Neural progenitor cell (in vitro differentiated cells): ENCODE results near the gene C2orf69. TPM values are rescaled to one million over a fixed set of nuclear protein-coding genes. Genes with fewer than 3 reads are reported as not detected.

ENCODE experiments used
- DNase-seq: peaks from one replicate; pipeline ENCODE4 v3.0.0-alpha.2; 2016; ENCODE audit warnings: low spot score
- H2AFZ ChIP-seq: fragments of 200-600 bp; sonication (generic); replicated peaks from 2 replicates; pipeline ENCODE4 v1.6.1; 2016; ENCODE audit warnings: antibody characterized with exemption
- H3F3A ChIP-seq: fragments of 200-600 bp; sonication (generic); 2 replicates; pipeline ENCODE4 v1.6.1; 2016; ENCODE audit warnings: antibody characterized with exemption, low read depth
- H3K27ac ChIP-seq: fragments of 200-600 bp; sonication (generic); 2 replicates; pipeline ENCODE4 v1.5.1; 2016; ENCODE audit warnings: mild to moderate bottlenecking
- H3K27me3 ChIP-seq: fragments of 200-600 bp; sonication (generic); 2 replicates; pipeline ENCODE4 v1.6.1; 2016; ENCODE audit warnings: mild to moderate bottlenecking, moderate library complexity
- H3K36me3 ChIP-seq: fragments of 200-600 bp; sonication (generic); 2 replicates; pipeline ENCODE4 v1.5.1; 2016
- H3K4me1 ChIP-seq: fragments of 200-600 bp; sonication (generic); 2 replicates; pipeline ENCODE4 v1.6.1; 2016; ENCODE audit warnings: mixed run types
- H3K4me2 ChIP-seq: fragments of 200-600 bp; sonication (generic); 2 replicates; pipeline ENCODE4 v1.6.1; 2016
- H3K4me3 ChIP-seq: fragments of 200-600 bp; sonication (generic); 2 replicates; pipeline ENCODE4 v1.5.1; 2016
- H3K79me2 ChIP-seq: fragments of 200-600 bp; sonication (generic); 2 replicates; pipeline ENCODE4 v1.6.1; 2016; ENCODE audit warnings: low read depth
- H3K9ac ChIP-seq: fragments of 200-600 bp; sonication (generic); 2 replicates; pipeline ENCODE4 v1.6.1; 2016
- H3K9me3 ChIP-seq: fragments of 200-600 bp; sonication (generic); 2 replicates; pipeline ENCODE4 v1.5.1; 2016; ENCODE audit warnings: low read depth
- H4K20me1 ChIP-seq: fragments of 200-600 bp; sonication (generic); 2 replicates; pipeline ENCODE4 v1.6.1; 2016; ENCODE audit warnings: low read depth
- H3K27ac Mint-ChIP-seq: 3 replicates; pipeline ENCODE4 v1.8.0; 2021; ENCODE audit warnings: mixed read lengths
- H3K27me3 Mint-ChIP-seq: 2 replicates; pipeline ENCODE4 v1.8.0; 2022; ENCODE audit warnings: low read depth, mild to moderate bottlenecking, inconsistent platforms, moderate library complexity, mixed read lengths; ENCODE audit not compliant: insufficient read depth
- H3K36me3 Mint-ChIP-seq: 3 replicates; pipeline ENCODE4 v1.8.0; 2021; ENCODE audit warnings: mixed read lengths
- H3K4me1 Mint-ChIP-seq: 3 replicates; pipeline ENCODE4 v1.8.0; 2021; ENCODE audit warnings: mixed read lengths
- H3K4me3 Mint-ChIP-seq: 3 replicates; pipeline ENCODE4 v1.8.0; 2021; ENCODE audit warnings: mild to moderate bottlenecking, moderate library complexity, mixed read lengths
- H3K9me3 Mint-ChIP-seq: 3 replicates; pipeline ENCODE4 v1.8.0; 2020; ENCODE audit warnings: mixed read lengths
- EZH2 ChIP-seq: fragments of 200-600 bp; sonication (generic); IDR thresholded peaks from 2 replicates; pipeline ENCODE4 v1.6.1; 2017; ENCODE audit warnings: antibody characterized with exemption, mild to moderate bottlenecking, moderate library complexity
- EZH2phosphoT487 ChIP-seq: fragments of 200-600 bp; sonication (generic); IDR thresholded peaks from 2 replicates; pipeline ENCODE4 v1.6.1; 2017; ENCODE audit warnings: antibody characterized with exemption
- total RNA-seq: library from RNA; depleted of rRNA; stranded (reverse); fragments of >200 nt; gene quantifications from 2 replicates; pipeline ENCODE4 v1.2.3, GENCODE V29; 2015; ENCODE audit warnings: low replicate concordance
- TF ChIP-seq, protein P1 (sequence below): fragments of 200-600 bp; sonication (generic); IDR thresholded peaks from 2 replicates; pipeline ENCODE4 v1.5.1; 2017; ENCODE audit warnings: antibody characterized with exemption, mild to moderate bottlenecking

C2orf69 gene
- total RNA-seq, 1 donor from 2014 or later: 43.8 TPM

DNA sequence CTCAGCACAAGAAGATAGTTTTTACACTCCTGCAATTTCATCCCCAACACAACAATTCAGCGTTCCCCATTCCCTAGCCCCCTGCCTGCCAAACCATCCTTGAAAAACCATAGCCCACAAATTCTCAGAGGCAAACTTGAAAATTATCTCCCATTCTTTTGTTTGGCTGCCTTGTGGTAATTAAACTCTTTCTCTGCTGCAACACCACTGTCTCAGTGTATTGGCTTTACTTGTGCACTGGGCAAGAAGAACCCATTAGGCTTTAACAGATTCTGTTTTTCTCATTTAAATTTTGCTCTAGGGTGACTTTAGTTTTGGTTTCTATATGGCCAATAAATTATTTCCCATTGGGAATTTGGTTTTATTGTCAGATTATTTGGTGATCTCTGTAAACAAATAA is 36.9 kb upstream of the C2orf69 start:
- H3K79me2 ChIP-seq: no peaks in the 10 kb centered on the region
- H3K27me3 ChIP-seq: no peaks in the 10 kb centered on the region
- no peak overlapping the region for H3K4me3 ChIP-seq
- no peaks in the 10 kb centered on the region for H4K20me1 ChIP-seq
- H3K27ac Mint-ChIP-seq: no peak overlapping the region
- no peaks in the 10 kb centered on the region for H3K36me3 Mint-ChIP-seq
- H3K27me3 Mint-ChIP-seq: peaks cover 2% of the 10 kb centered on the region
- peaks cover 16% of the 10 kb centered on the region for H3K9me3 Mint-ChIP-seq
- no peak for DNase-seq
- no peak overlapping the region for H3K4me3 Mint-ChIP-seq
- H3K27ac ChIP-seq: no peak overlapping the region
- H3K4me1 ChIP-seq: peaks cover 15% of the 10 kb centered on the region
- H3K36me3 ChIP-seq: peaks cover 6% of the 10 kb centered on the region
- H3K4me1 Mint-ChIP-seq: peaks cover 4% of the 10 kb centered on the region
- peaks cover 8% of the 10 kb centered on the region for H3K9me3 ChIP-seq
- no peak overlapping the region for H2AFZ ChIP-seq
- no peaks in the 10 kb centered on the region for H3F3A ChIP-seq
- no peak overlapping the region for H3K4me2 ChIP-seq
- TF ChIP-seq, protein P1, sequence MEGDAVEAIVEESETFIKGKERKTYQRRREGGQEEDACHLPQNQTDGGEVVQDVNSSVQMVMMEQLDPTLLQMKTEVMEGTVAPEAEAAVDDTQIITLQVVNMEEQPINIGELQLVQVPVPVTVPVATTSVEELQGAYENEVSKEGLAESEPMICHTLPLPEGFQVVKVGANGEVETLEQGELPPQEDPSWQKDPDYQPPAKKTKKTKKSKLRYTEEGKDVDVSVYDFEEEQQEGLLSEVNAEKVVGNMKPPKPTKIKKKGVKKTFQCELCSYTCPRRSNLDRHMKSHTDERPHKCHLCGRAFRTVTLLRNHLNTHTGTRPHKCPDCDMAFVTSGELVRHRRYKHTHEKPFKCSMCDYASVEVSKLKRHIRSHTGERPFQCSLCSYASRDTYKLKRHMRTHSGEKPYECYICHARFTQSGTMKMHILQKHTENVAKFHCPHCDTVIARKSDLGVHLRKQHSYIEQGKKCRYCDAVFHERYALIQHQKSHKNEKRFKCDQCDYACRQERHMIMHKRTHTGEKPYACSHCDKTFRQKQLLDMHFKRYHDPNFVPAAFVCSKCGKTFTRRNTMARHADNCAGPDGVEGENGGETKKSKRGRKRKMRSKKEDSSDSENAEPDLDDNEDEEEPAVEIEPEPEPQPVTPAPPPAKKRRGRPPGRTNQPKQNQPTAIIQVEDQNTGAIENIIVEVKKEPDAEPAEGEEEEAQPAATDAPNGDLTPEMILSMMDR: no peak
- TF ChIP-seq EZH2phosphoT487 (no peak), EZH2 (no peak)
- no peak overlapping the region for H3K9ac ChIP-seq

DNA sequence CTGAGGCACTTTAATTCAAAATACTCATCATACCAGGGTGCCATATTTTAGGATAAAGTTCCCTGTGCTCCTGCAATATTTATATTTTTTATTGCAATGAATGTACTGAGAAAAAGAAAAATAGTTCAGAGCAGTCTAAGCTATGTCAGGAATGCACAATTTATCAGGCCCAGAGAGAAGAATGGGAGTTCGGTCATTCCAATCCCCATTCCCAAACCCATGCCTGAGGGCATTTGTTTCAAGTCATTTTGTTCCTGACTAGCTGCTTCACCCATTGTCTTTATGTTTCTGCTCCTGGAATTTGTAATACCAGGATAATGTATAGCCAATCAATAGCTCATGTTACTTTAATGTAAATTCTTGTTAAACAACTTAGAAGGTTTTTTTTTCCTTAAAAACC is 35.7 kb upstream of the C2orf69 start:
- Histone ChIP-seq H3K4me2 (no peak overlapping the region), H3K27ac (no peak overlapping the region), H3K4me3 (no peak overlapping the region), H3K79me2 (no peaks in the 10 kb centered on the region), H3K4me1 (peaks cover 3% of the 10 kb centered on the region), H2AFZ (no peak overlapping the region), H3K27me3 (no peaks in the 10 kb centered on the region), H3K9me3 (peaks cover 8% of the 10 kb centered on the region), H4K20me1 (no peaks in the 10 kb centered on the region), H3K9ac (no peak overlapping the region), H3F3A (no peaks in the 10 kb centered on the region), H3K36me3 (peaks cover 6% of the 10 kb centered on the region)
- Mint-ChIP-seq H3K27ac (no peak overlapping the region), H3K9me3 (peaks cover 16% of the 10 kb centered on the region), H3K4me3 (no peak overlapping the region), H3K4me1 (no peaks in the 10 kb centered on the region), H3K27me3 (peaks cover 2% of the 10 kb centered on the region), H3K36me3 (no peaks in the 10 kb centered on the region)
- no peak for TF ChIP-seq EZH2
- no peak for TF ChIP-seq EZH2phosphoT487
- TF ChIP-seq, protein P1: no peak
- no peak for DNase-seq

DNA sequence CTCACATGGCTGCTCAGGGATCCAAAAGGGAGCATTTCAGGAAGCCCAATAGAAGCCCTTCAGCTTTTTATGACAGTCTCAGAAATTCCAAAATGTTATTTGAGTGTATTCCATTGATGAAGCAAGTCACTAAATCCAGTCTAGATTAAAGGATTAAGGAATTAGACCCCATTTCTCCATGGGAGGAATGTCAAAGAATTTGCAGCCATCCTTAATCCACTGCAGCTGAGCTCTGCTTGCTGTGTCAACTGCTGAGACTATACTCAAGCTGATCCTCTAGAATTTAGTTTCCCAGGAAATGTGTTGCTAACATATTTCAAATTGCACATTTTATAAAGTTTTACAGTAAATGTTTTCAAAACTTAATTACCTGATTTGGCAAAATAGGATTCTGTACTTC is 28.4 kb upstream of the C2orf69 start:
- H3K9me3 ChIP-seq: no peaks in the 10 kb centered on the region
- Mint-ChIP-seq H3K27ac (peak overlapping the region; percentile 16), H3K4me3 (no peak overlapping the region), H3K27me3 (peaks cover 2% of the 10 kb centered on the region), H3K9me3 (peaks cover 3% of the 10 kb centered on the region), H3K4me1 (peaks cover 3% of the 10 kb centered on the region), H3K36me3 (no peaks in the 10 kb centered on the region)
- no peaks in the 10 kb centered on the region for H3K36me3 ChIP-seq
- peaks cover 9% of the 10 kb centered on the region for H3F3A ChIP-seq
- H3K4me2 ChIP-seq: peak overlapping the region; percentile 39
- no peak overlapping the region for H2AFZ ChIP-seq
- peaks cover 8% of the 10 kb centered on the region for H3K4me1 ChIP-seq
- no peaks in the 10 kb centered on the region for H3K79me2 ChIP-seq
- TF ChIP-seq EZH2 (no peak), EZH2phosphoT487 (no peak)
- TF ChIP-seq, protein P1: no peak
- H4K20me1 ChIP-seq: no peaks in the 10 kb centered on the region
- no peaks in the 10 kb centered on the region for H3K27me3 ChIP-seq
- peak overlapping the region; percentile 79 for H3K27ac ChIP-seq
- H3K9ac ChIP-seq: no peak overlapping the region
- peak; percentile 55 for DNase-seq
- no peak overlapping the region for H3K4me3 ChIP-seq
